Endodermal cell (in vitro differentiated cells): ENCODE results near the gene RUVBL2. TPM values are rescaled to one million over a fixed set of nuclear protein-coding genes. Genes with fewer than 3 reads are reported as not detected.
"Not testable (repeated sequence)": the region's sequence is repeated elsewhere in the genome, so short reads cannot be mapped to it uniquely, and the experiment has no call there.

ENCODE experiments used
- DNase-seq: peaks from one replicate; pipeline ENCODE4 v3.0.0-alpha.2; 2017
- H3K27ac ChIP-seq: 2 replicates; pipeline ENCODE4 v1.5.1; 2013; ENCODE audit warnings: mild to moderate bottlenecking, low read depth, low read length, moderate library complexity
- H3K27me3 ChIP-seq: 2 replicates; pipeline ENCODE4 v1.6.1; 2013; ENCODE audit warnings: mild to moderate bottlenecking, low read length, moderate library complexity; ENCODE audit not compliant: insufficient read depth, control insufficient read depth, poor library complexity, severe bottlenecking
- H3K36me3 ChIP-seq: 2 replicates; pipeline ENCODE4 v1.7.0; 2013; ENCODE audit warnings: mild to moderate bottlenecking, low read length, moderate library complexity; ENCODE audit not compliant: control insufficient read depth, insufficient read depth
- H3K4me1 ChIP-seq: one replicate; pipeline ENCODE4 v1.7.0; 2013; ENCODE audit warnings: low read length; ENCODE audit not compliant: control insufficient read depth, insufficient read depth
- H3K4me3 ChIP-seq: 2 replicates; pipeline ENCODE4 v1.5.1; 2013; ENCODE audit warnings: mild to moderate bottlenecking, low read length, moderate library complexity
- H3K9ac ChIP-seq: 2 replicates; pipeline ENCODE4 v1.6.1; 2013; ENCODE audit warnings: mild to moderate bottlenecking, low read length, moderate library complexity; ENCODE audit not compliant: poor library complexity, severe bottlenecking; ENCODE audit errors: extremely low read depth
- H3K9me3 ChIP-seq: 2 replicates; pipeline ENCODE4 v1.6.1; 2013; ENCODE audit warnings: mild to moderate bottlenecking, low read length, moderate library complexity; ENCODE audit not compliant: control insufficient read depth
- H3K27ac Mint-ChIP-seq: 2 replicates; pipeline ENCODE4 v1.8.0; 2020; ENCODE audit warnings: mixed read lengths
- H3K27me3 Mint-ChIP-seq: 2 replicates; pipeline ENCODE4 v1.8.0; 2021; ENCODE audit warnings: mild to moderate bottlenecking, mixed read lengths; ENCODE audit not compliant: insufficient read depth
- H3K36me3 Mint-ChIP-seq: 2 replicates; pipeline ENCODE4 v1.8.0; 2020; ENCODE audit warnings: low read depth, mixed read lengths
- H3K4me1 Mint-ChIP-seq: 2 replicates; pipeline ENCODE4 v1.8.0; 2020; ENCODE audit warnings: mixed read lengths
- H3K4me3 Mint-ChIP-seq: 2 replicates; pipeline ENCODE4 v1.8.0; 2020; ENCODE audit warnings: mild to moderate bottlenecking, moderate library complexity, mixed read lengths
- H3K9me3 Mint-ChIP-seq: 2 replicates; pipeline ENCODE4 v1.8.0; 2020; ENCODE audit warnings: mild to moderate bottlenecking, mixed read lengths
- WGBS, 2 experiments: methylation state at CpG; one replicate each; pipeline versions ENCODE4 v1.1.5 to v1.1.7; 2013; ENCODE audit warnings: missing lambda C conversion rate in 2 of 2, mixed read lengths in 1 of 2; ENCODE audit not compliant: insufficient coverage in 1 of 2, insufficient read length in 1 of 2; 5-methylcytosine and 5-hydroxymethylcytosine counted together
- total RNA-seq, 2 donors: library from RNA; stranded (reverse); fragmentation: NEBNext Ultra II Directional in 1 of 2; extraction: Animal tissue kit (Norgen Biotek cat#: 25700) in 1 of 2; gene quantifications; 2 replicates in 1 of 2; 3 replicates in 1 of 2; pipeline ENCODE4 v1.2.1, GENCODE V29; 2021
- TF ChIP-seq, protein P1 (sequence below): fragments of 200-600 bp; sonication (generic); conservative IDR thresholded peaks from 2 replicates; pipeline ENCODE4 v1.5.0; 2021; ENCODE audit warnings: antibody characterized with exemption, mild to moderate bottlenecking

RUVBL2 gene
- total RNA-seq, 2 donors from 2014 or later: 101 to 112 TPM

DNA sequence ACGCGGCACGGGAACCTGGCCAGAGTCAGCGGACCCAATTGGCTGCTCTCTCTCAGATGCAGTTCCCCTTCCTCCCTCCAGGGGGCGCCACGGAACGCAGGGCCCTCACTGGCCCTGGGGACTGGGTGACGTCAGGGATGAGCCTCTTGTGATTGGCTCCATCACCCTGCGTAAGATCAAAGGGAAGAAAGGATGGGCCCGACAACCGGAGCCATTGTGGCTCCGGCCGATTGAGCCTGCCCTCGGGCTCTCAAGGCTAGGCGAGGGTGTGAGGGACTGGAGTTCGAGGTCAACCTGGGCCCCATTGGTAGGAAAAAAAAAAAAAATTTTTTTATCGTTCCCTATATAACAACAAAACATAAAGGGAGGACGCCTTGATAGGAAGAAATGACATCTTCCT, 43.1 kb downstream of the RUVBL2 start, which contains the start of gene CGB1:
Gene CGB1, minus strand, starts transcription at position 81 of the 400 bp plus-strand sequence. CDS start 184 bp downstream, outside the sequence.
- WGBS, 2 experiments: 58 to 70% methylated on average over 12 to 16 of the region's 18 CpGs
- not testable (repeated sequence) for H3K9me3 Mint-ChIP-seq
- peak; percentile 84 for DNase-seq

DNA sequence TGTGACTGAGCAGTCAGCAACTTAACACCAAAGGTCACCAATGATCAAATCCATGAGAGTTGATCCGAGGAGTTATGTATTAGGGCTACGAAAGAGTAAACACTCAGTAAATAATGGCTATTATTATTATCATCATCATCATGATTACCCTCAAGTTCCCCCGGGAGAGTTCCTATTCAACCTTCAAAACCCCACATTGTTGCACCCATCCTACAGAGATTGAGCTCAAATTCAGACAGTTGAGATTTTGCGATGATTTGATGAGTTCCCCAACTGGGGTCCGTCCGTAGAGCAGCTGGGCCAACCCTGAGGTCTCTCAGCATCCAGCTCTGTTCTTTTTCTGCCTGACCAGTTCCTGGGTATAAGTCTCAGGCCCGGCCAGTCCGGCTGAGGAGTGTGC, 44.4 kb downstream of the RUVBL2 start:
- not testable (repeated sequence) for H3K36me3 Mint-ChIP-seq, H3K27ac ChIP-seq, H3K27ac Mint-ChIP-seq, H3K9me3 ChIP-seq, H3K4me3 Mint-ChIP-seq, DNase-seq, H3K9ac ChIP-seq, H3K9me3 Mint-ChIP-seq, H3K36me3 ChIP-seq, H3K27me3 ChIP-seq, H3K4me1 Mint-ChIP-seq, H3K4me3 ChIP-seq, H3K4me1 ChIP-seq
- H3K27me3 Mint-ChIP-seq: peaks cover 13% of the 10 kb centered on the region
- WGBS, 2 experiments: 97 to 100% methylated on average over 1 to 4 of the region's 8 CpGs

More for the DNA sequence above, 43.1 kb downstream of the RUVBL2 start, which contains the start of gene CGB1:
- H3K4me3 Mint-ChIP-seq, H3K27ac Mint-ChIP-seq, H3K4me3 ChIP-seq, H3K36me3 Mint-ChIP-seq, H3K27ac ChIP-seq, H3K27me3 ChIP-seq, H3K4me1 ChIP-seq, H3K4me1 Mint-ChIP-seq, H3K9me3 ChIP-seq, H3K36me3 ChIP-seq, H3K9ac ChIP-seq: not testable (repeated sequence)
- peaks cover 13% of the 10 kb centered on the region for H3K27me3 Mint-ChIP-seq
- TF ChIP-seq, protein P1, sequence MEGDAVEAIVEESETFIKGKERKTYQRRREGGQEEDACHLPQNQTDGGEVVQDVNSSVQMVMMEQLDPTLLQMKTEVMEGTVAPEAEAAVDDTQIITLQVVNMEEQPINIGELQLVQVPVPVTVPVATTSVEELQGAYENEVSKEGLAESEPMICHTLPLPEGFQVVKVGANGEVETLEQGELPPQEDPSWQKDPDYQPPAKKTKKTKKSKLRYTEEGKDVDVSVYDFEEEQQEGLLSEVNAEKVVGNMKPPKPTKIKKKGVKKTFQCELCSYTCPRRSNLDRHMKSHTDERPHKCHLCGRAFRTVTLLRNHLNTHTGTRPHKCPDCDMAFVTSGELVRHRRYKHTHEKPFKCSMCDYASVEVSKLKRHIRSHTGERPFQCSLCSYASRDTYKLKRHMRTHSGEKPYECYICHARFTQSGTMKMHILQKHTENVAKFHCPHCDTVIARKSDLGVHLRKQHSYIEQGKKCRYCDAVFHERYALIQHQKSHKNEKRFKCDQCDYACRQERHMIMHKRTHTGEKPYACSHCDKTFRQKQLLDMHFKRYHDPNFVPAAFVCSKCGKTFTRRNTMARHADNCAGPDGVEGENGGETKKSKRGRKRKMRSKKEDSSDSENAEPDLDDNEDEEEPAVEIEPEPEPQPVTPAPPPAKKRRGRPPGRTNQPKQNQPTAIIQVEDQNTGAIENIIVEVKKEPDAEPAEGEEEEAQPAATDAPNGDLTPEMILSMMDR: peak; percentile 79

DNA sequence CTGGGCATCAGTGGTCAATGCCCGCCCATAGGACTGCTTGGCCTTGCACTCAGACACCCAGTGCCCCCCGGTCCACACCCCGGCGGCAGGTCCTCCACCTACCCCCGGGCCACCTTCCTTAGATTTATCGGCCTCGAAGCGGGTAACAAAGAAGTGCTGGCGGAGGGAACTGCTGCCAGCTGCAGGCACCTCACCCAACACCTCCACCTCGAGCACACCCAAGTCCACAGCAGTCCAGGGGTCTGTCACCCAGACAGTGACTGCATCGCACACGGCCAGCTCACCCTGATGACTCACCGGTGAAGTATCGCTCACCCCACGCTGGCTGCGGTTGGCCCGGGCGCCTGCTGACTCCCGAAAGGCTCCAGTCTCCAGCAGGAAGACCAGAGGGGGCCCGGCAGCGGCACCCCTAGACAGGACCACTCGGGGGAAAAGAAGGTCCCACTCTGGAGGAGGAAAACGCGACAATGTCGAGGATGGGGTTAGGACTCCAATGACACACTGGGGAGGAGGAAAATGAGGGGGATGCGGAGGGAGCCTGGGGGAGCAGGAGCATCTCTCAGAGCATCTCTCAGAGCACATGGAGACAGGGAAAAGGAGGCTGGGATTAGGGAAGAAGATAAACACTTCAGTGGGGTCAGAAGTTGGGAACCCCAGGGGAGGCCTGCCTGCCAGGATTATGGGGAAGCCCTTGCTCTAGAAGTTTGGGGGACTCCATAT, 45.0 kb downstream of the RUVBL2 start:
- H3K27me3 Mint-ChIP-seq: peaks cover 15% of the 10 kb centered on the region
- H3K4me3 ChIP-seq, H3K36me3 ChIP-seq, DNase-seq, H3K27me3 ChIP-seq, H3K4me1 Mint-ChIP-seq, H3K4me3 Mint-ChIP-seq, H3K36me3 Mint-ChIP-seq, H3K9me3 Mint-ChIP-seq, H3K27ac ChIP-seq, H3K9ac ChIP-seq, H3K27ac Mint-ChIP-seq, H3K9me3 ChIP-seq, H3K4me1 ChIP-seq: not testable (repeated sequence)
- 83 to 86% methylated on average over 18 to 26 of the region's 26 CpGs for WGBS, 2 experiments

DNA sequence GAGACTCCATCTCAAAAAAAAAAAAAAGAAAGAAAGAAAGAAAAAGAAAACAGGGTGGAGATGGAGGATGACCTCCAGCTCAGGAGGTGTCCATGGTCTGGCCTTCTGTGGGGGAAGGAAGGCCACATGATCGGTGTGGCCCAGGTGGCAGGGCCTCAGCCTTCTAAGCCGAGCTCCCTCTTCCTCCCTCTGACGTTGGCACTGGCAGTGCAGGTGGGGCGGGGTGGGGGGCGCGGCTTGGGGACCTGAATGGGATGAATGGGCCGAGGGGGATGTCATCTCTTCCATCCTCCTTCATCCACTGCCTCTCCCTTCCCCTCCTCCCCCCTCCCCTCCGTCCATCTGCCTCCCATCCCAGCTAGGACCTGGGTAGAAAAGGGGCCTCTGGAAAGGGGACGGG, 46.0 kb downstream of the RUVBL2 start:
- not testable (repeated sequence) for H3K4me3 ChIP-seq, H3K9ac ChIP-seq, H3K27ac ChIP-seq, H3K27me3 ChIP-seq, H3K36me3 ChIP-seq, H3K9me3 ChIP-seq, H3K9me3 Mint-ChIP-seq, H3K4me1 ChIP-seq, H3K36me3 Mint-ChIP-seq, H3K27ac Mint-ChIP-seq, DNase-seq, H3K4me1 Mint-ChIP-seq, H3K4me3 Mint-ChIP-seq
- WGBS, 2 experiments: 75 to 100% methylated on average over 1 to 2 of the region's 9 CpGs
- peaks cover 15% of the 10 kb centered on the region for H3K27me3 Mint-ChIP-seq
